HG02938 (cell line): Measurements from ENCODE around the gene CCT2.

ENCODE experiments used
- ATAC-seq: cut with Tn5 transposase; IDR thresholded peaks from one replicate; pipeline ENCODE4 v1.9.1; 2021; ENCODE audit warnings: mild to moderate bottlenecking, moderate library complexity; ENCODE audit not compliant: unreplicated experiment

CCT2 gene

GRCh38 chr12:69639400-69640016 is 54.2 kb downstream of the CCT2 start:
- ATAC-seq, result peak; percentile 90

GRCh38 chr12:69641546-69641945 is 56.3 kb downstream of the CCT2 start:
- no peak for ATAC-seq

GRCh38 chr12:69642531-69642930 is 57.3 kb downstream of the CCT2 start:
- no peak for ATAC-seq

GRCh38 chr12:69644511-69644910 is 59.3 kb downstream of the CCT2 start:
- ATAC-seq, result no peak

GRCh38 chr12:69645031-69645430 is 59.8 kb downstream of the CCT2 start:
- no peak for ATAC-seq

- ATAC-seq, result no peak
Measured at GRCh38 chr12:69647178-69647577, 61.9 kb downstream of the CCT2 start.

- ATAC-seq, result no peak
Measured at GRCh38 chr12:69648476-69648875, 63.2 kb downstream of the CCT2 start.

GRCh38 chr12:69649529-69649928 is 64.3 kb downstream of the CCT2 start:
- no peak for ATAC-seq
